SU-DHL-6 (cell line): ENCODE results near the gene AGPAT3.

ENCODE experiments used
- H2AFZ ChIP-seq: fragments of 200-600 bp; sonication (generic); 2 replicates; pipeline ENCODE4 v1.6.1; 2014; ENCODE audit warnings: low read depth, mild to moderate bottlenecking, moderate library complexity, mixed read lengths, antibody characterized with exemption, low read length; ENCODE audit not compliant: severe bottlenecking
- H3F3A ChIP-seq: fragments of 200-600 bp; shearing (Covaris generic); 2 replicates; pipeline ENCODE4 v1.6.0; 2016; ENCODE audit warnings: antibody characterized with exemption, mild to moderate bottlenecking; ENCODE audit not compliant: insufficient read depth
- H3K27ac ChIP-seq: fragments of 200-600 bp; sonication (generic); 2 replicates; pipeline ENCODE4 v1.5.1; 2016; ENCODE audit warnings: low read depth, mild to moderate bottlenecking, low read length, moderate library complexity, mixed read lengths
- H3K27me3 ChIP-seq: fragments of 200-600 bp; sonication (generic), shearing (Covaris generic); 2 replicates; pipeline ENCODE4 v1.6.0; 2014; ENCODE audit warnings: mild to moderate bottlenecking, low read length
- H3K36me3 ChIP-seq: fragments of 200-600 bp; sonication (generic); 2 replicates; pipeline ENCODE4 v1.6.1; 2014; ENCODE audit warnings: mild to moderate bottlenecking, low read length, mixed read lengths
- H3K4me2 ChIP-seq: fragments of 300-600, 200-600 bp; shearing (Covaris generic), sonication (generic); 2 replicates; pipeline ENCODE4 v1.6.0; 2014; ENCODE audit warnings: low read length, low read depth, mild to moderate bottlenecking; ENCODE audit not compliant: poor library complexity, severe bottlenecking
- H3K4me3 ChIP-seq: fragments of 200-600 bp; sonication (generic); 2 replicates; pipeline ENCODE4 v1.5.1; 2014; ENCODE audit warnings: antibody characterized with exemption, low read length, mild to moderate bottlenecking, mixed read lengths; ENCODE audit not compliant: insufficient read depth, poor library complexity, severe bottlenecking
- H3K79me2 ChIP-seq: fragments of 200-600 bp; sonication (generic); 2 replicates; pipeline ENCODE4 v1.6.1; 2014; ENCODE audit warnings: mild to moderate bottlenecking, low read length, moderate library complexity; ENCODE audit not compliant: insufficient read depth
- H3K9ac ChIP-seq: fragments of 200-600 bp; sonication (generic); 2 replicates; pipeline ENCODE4 v1.7.0; 2014; ENCODE audit warnings: mild to moderate bottlenecking, low read length
- H3K9me2 ChIP-seq: fragments of 200-600 bp; sonication (generic); replicated peaks from 2 replicates; pipeline ENCODE4 v1.6.1; 2014; ENCODE audit warnings: low read length; ENCODE audit not compliant: insufficient read depth
- H3K9me3 ChIP-seq: fragments of 200-600 bp; sonication (generic); 2 replicates; pipeline ENCODE4 v1.6.1; 2014; ENCODE audit warnings: low read length, mixed read lengths; ENCODE audit not compliant: insufficient read depth
- H4K20me1 ChIP-seq: fragments of 200-600 bp; sonication (generic); 2 replicates; pipeline ENCODE4 v1.6.1; 2014; ENCODE audit warnings: low read depth, mild to moderate bottlenecking, antibody characterized with exemption, low read length, moderate library complexity, mixed read lengths
- EZH2phosphoT487 ChIP-seq: fragments of 200-600 bp; sonication (generic), shearing (Covaris generic); conservative IDR thresholded peaks from 2 replicates; pipeline ENCODE4 v1.6.1; 2018; ENCODE audit warnings: mild to moderate bottlenecking, antibody characterized with exemption, low read length, moderate library complexity, mixed read lengths
- TF ChIP-seq, protein P1 (sequence below): fragments of 200-600 bp; sonication (generic); IDR thresholded peaks from one replicate; pipeline ENCODE4 v1.5.1; 2017; ENCODE audit warnings: antibody characterized with exemption, mild to moderate bottlenecking, low read length, moderate library complexity; ENCODE audit not compliant: insufficient read depth, poor library complexity, severe bottlenecking

AGPAT3 gene

DNA sequence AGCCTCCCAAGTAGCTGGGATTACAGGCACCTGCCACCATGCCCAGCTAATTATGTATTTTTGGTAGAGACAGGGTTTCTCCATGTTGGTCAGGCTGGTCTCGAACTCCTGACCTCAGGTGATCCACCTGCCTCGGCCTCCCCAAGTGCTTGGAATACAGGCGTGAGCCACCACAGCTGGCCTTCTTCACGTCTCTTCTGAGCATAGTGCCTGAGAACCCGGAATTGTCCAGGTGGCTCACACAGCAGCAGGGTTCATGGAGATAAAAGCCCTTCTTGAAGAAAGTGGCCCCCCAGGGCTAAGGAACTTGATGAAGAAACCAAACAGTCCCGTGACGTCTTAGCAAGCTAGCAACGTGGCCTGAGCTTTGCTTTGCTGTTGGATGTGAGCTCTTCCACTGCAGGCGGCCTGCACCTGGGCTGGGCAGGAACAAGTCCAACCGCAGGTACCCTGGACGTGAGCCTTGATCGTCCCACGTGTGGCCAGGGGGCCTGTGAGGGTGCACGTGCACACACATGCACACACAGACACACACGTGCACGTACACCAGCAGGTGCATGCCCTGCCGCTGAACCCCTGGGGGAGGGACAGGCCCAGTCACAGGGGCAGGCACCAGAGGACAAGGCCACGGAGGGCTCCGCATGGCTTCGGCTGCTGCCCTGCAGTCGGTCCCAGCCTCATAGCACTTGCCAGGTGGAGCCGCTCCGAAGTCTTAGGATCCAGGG lies 123.6 kb downstream of the AGPAT3 start:
- Histone ChIP-seq H3K9me3 (no peaks in the 10 kb centered on the region), H3K9me2 (no peaks in the 10 kb centered on the region), H3K4me3 (no peak overlapping the region), H3K9ac (no peak overlapping the region), H3K27ac (no peak overlapping the region), H3K79me2 (no peaks in the 10 kb centered on the region), H3F3A (no peaks in the 10 kb centered on the region), H3K36me3 (no peaks in the 10 kb centered on the region), H2AFZ (no peak overlapping the region), H4K20me1 (no peaks in the 10 kb centered on the region), H3K27me3 (no peaks in the 10 kb centered on the region), H3K4me2 (no peak overlapping the region)
- no peak for TF ChIP-seq EZH2phosphoT487
- TF ChIP-seq, protein P1, sequence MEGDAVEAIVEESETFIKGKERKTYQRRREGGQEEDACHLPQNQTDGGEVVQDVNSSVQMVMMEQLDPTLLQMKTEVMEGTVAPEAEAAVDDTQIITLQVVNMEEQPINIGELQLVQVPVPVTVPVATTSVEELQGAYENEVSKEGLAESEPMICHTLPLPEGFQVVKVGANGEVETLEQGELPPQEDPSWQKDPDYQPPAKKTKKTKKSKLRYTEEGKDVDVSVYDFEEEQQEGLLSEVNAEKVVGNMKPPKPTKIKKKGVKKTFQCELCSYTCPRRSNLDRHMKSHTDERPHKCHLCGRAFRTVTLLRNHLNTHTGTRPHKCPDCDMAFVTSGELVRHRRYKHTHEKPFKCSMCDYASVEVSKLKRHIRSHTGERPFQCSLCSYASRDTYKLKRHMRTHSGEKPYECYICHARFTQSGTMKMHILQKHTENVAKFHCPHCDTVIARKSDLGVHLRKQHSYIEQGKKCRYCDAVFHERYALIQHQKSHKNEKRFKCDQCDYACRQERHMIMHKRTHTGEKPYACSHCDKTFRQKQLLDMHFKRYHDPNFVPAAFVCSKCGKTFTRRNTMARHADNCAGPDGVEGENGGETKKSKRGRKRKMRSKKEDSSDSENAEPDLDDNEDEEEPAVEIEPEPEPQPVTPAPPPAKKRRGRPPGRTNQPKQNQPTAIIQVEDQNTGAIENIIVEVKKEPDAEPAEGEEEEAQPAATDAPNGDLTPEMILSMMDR = no peak

- no peaks in the 10 kb centered on the region for H3K9me3 ChIP-seq
Measured at GRCh38 chr21:43989401-43989800, 124.4 kb downstream of the AGPAT3 start.

DNA sequence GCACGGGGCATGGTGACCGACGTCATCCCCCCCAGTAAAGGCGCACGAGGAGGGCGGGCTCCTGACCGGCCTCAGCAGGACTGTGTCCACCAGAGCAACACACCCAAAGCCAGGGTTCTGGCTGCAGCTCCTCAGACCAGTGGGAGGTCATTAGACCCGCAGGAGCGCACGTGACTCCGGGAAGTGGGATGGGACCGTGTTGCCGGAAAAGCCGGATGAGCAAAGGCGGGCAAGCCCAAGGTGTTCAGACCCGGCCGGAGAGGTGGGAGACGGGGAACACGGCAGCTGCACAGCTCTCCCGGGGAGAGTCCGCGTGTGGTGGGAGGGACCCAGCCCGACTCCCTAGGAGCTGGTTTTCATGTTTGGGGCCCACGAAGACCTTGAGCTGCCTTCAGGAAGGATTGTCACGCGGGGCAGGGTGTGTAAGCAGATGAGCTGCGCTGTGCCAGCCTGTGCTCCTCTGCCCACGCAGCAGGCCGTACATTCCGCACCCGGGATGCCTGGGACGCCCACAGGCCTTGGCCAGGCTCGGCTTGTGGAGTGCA lies 126.5 kb downstream of the AGPAT3 start:
- H3K4me3 ChIP-seq = no peak overlapping the region
- no peaks in the 10 kb centered on the region for H4K20me1 ChIP-seq
- H3K4me2 ChIP-seq = no peak overlapping the region
- H3K36me3 ChIP-seq = no peaks in the 10 kb centered on the region
- no peaks in the 10 kb centered on the region for H3K9me2 ChIP-seq
- no peaks in the 10 kb centered on the region for H3F3A ChIP-seq
- H3K9ac ChIP-seq = no peak overlapping the region
- H3K79me2 ChIP-seq = no peaks in the 10 kb centered on the region
- no peak overlapping the region for H3K27ac ChIP-seq
- no peaks in the 10 kb centered on the region for H3K27me3 ChIP-seq
- H2AFZ ChIP-seq = no peak overlapping the region
- no peaks in the 10 kb centered on the region for H3K9me3 ChIP-seq
- no peak for TF ChIP-seq EZH2phosphoT487
- TF ChIP-seq, protein P1 = no peak

More at GRCh38 chr21:43989401-43989800, 124.4 kb downstream of the AGPAT3 start:
- TF ChIP-seq, protein P1 = no peak
- H3K36me3 ChIP-seq = no peaks in the 10 kb centered on the region
- no peak overlapping the region for H3K9ac ChIP-seq
- H4K20me1 ChIP-seq = no peaks in the 10 kb centered on the region
- H3K79me2 ChIP-seq = no peaks in the 10 kb centered on the region
- H3K9me2 ChIP-seq = no peaks in the 10 kb centered on the region
- no peaks in the 10 kb centered on the region for H3K27me3 ChIP-seq
- no peaks in the 10 kb centered on the region for H3F3A ChIP-seq
- H2AFZ ChIP-seq = no peak overlapping the region
- no peak overlapping the region for H3K27ac ChIP-seq
- no peak overlapping the region for H3K4me2 ChIP-seq
- H3K4me3 ChIP-seq = no peak overlapping the region
